Colonic mucosa (tissue), 4 donors: ENCODE data around the gene ODAD2. TPM values are rescaled to one million over a fixed set of nuclear protein-coding genes. Genes with fewer than 3 reads are reported as not detected.
A peak's percentile ranks its signal among the peaks of the same experiment; 100 is the strongest.

Experiments
- DNase-seq: peaks from one replicate; pipeline ENCODE4 v3.0.0-alpha.2; 2020
- H3K27ac ChIP-seq: fragments of 200-600 bp; one replicate; pipeline ENCODE4 v1.8.0; 2021
- H3K27me3 ChIP-seq: fragments of 200-600 bp; one replicate; pipeline ENCODE4 v1.8.0; 2021
- H3K36me3 ChIP-seq: fragments of 200-600 bp; one replicate; pipeline ENCODE4 v1.8.0; 2021
- H3K4me1 ChIP-seq: fragments of 200-600 bp; one replicate; pipeline ENCODE4 v1.8.0; 2021; ENCODE audit warnings: mild to moderate bottlenecking
- H3K4me3 ChIP-seq: fragments of 200-600 bp; one replicate; pipeline ENCODE4 v1.8.0; 2021
- H3K9ac ChIP-seq, 2 donors: one replicate each; pipeline ENCODE4 v1.7.0; 2013; ENCODE audit warnings: control low read depth in 2 of 2, low read depth in 2 of 2, low read length in 2 of 2
- H3K9me3 ChIP-seq: fragments of 200-600 bp; one replicate; pipeline ENCODE4 v1.8.0; 2021
- intact Hi-C: fragments of 100-400 bp; cut with DNase I; formaldehyde crosslinking; loops from one replicate; pipeline ENCODE4 v1.14.1; 2022
- total RNA-seq, 2 donors: library from RNA; stranded (reverse); fragmentation: NEBNext Ultra II Directional in 1 of 2; extraction: Animal tissue kit (Norgen Biotek cat#: 25700) in 1 of 2; gene quantifications; one replicate each; pipeline ENCODE4 v1.2.1, GENCODE V29; 2021
- TF ChIP-seq, protein P1 (sequence below): fragments of 200-600 bp; IDR thresholded peaks from one replicate; pipeline ENCODE4 v1.8.0; 2022; ENCODE audit warnings: antibody characterized with exemption, mild to moderate bottlenecking
- donor health status: healthy.
- donor health status: DM: no; HTN: no; CAD: no.
- donor health status: DM: no; HTN: no; CAD: no.

Gene ODAD2
- total RNA-seq, 2 donors from 2014 or later = 0.61 TPM; not detected in 1

GRCh38 chr10:27805180-27805579, 193.7 kb downstream of the ODAD2 start:
- Histone ChIP-seq H3K27me3 (no peaks in the 10 kb centered on the region), H3K27ac (no peak overlapping the region), H3K36me3 (no peaks in the 10 kb centered on the region), H3K4me3 (no peak overlapping the region), H3K9ac (no peak overlapping the region), H3K9me3 (no peaks in the 10 kb centered on the region), H3K4me1 (no peaks in the 10 kb centered on the region)
- TF ChIP-seq, protein P1, sequence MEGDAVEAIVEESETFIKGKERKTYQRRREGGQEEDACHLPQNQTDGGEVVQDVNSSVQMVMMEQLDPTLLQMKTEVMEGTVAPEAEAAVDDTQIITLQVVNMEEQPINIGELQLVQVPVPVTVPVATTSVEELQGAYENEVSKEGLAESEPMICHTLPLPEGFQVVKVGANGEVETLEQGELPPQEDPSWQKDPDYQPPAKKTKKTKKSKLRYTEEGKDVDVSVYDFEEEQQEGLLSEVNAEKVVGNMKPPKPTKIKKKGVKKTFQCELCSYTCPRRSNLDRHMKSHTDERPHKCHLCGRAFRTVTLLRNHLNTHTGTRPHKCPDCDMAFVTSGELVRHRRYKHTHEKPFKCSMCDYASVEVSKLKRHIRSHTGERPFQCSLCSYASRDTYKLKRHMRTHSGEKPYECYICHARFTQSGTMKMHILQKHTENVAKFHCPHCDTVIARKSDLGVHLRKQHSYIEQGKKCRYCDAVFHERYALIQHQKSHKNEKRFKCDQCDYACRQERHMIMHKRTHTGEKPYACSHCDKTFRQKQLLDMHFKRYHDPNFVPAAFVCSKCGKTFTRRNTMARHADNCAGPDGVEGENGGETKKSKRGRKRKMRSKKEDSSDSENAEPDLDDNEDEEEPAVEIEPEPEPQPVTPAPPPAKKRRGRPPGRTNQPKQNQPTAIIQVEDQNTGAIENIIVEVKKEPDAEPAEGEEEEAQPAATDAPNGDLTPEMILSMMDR = no peak
- intact Hi-C loops = no loop called here
- no peak for DNase-seq

GRCh38 chr10:27804136-27804535, 194.7 kb downstream of the ODAD2 start:
- no peak for DNase-seq
- Histone ChIP-seq H3K9me3 (no peaks in the 10 kb centered on the region), H3K27me3 (no peaks in the 10 kb centered on the region), H3K4me1 (no peaks in the 10 kb centered on the region), H3K9ac (no peak overlapping the region), H3K27ac (no peak overlapping the region), H3K4me3 (no peak overlapping the region), H3K36me3 (no peaks in the 10 kb centered on the region)
- TF ChIP-seq, protein P1 = no peak
- intact Hi-C loops = no loop called here

DNA sequence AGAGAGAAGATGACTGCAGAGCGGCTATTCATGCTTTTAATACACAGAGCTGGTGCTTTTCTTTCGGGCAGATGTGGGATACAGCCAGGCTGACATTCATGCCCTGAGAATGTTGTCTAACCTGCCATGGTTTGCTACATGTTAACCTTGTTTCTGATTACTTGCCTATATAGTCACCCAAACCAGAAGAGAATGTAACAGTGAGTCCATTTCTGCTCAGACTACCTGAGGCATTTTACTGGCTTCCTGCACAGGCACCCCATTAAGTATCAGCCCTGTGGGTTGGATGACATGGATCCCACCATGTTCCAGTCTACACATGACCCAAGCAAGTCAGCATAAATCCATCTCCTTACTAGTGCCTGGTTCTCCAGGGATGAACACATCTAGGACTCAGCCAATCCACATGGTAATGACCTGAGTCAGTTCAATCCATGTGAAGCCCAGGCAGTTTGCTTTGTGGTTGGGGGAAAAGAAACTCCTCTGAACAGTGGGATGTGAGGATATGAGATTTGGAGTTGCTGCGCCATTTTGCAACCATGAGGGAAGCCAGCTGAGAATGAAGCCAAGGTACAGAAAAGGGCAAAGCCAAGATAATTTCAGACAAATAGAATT, 197.6 kb downstream of the ODAD2 start:
- Histone ChIP-seq H3K36me3 (no peaks in the 10 kb centered on the region), H3K27me3 (no peaks in the 10 kb centered on the region), H3K4me3 (no peak overlapping the region), H3K27ac (no peak overlapping the region), H3K9me3 (no peaks in the 10 kb centered on the region), H3K9ac (no peak overlapping the region), H3K4me1 (no peaks in the 10 kb centered on the region)
- TF ChIP-seq, protein P1 = no peak
- DNase-seq = no peak
- intact Hi-C loops = no loop called here

GRCh38 chr10:27799046-27799445, 199.8 kb downstream of the ODAD2 start:
- H3K9me3 ChIP-seq = no peaks in the 10 kb centered on the region
- intact Hi-C loops = no loop called here
- no peak for DNase-seq
- H3K27me3 ChIP-seq = no peaks in the 10 kb centered on the region
- no peak overlapping the region for H3K4me3 ChIP-seq
- TF ChIP-seq, protein P1 = no peak
- no peak overlapping the region for H3K9ac ChIP-seq
- no peak overlapping the region for H3K27ac ChIP-seq
- no peaks in the 10 kb centered on the region for H3K36me3 ChIP-seq
- no peaks in the 10 kb centered on the region for H3K4me1 ChIP-seq

DNA sequence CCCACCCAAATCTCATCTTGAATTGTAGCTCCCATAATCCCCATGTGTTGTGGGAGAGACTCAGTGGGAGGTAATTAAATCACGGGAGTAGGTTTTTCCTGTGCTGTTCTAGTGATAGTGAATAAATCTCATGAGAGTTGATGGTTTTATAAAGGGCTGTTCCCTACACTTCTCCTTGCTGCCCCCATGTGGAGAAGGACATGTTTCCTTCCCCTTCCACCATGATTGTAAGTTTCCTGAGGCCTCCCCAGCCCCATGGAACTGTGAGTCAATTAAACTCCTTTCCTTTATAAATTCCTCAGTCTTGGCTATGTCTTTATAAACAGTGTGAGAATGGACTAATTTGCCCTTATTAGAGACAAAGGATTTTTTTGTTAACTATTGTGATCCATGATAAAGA, 204.7 kb downstream of the ODAD2 start:
- no peaks in the 10 kb centered on the region for H3K27me3 ChIP-seq
- H3K4me1 ChIP-seq = no peaks in the 10 kb centered on the region
- TF ChIP-seq, protein P1 = no peak
- peak; percentile 22 for DNase-seq
- H3K27ac ChIP-seq = no peak overlapping the region
- no peaks in the 10 kb centered on the region for H3K9me3 ChIP-seq
- no peak overlapping the region for H3K4me3 ChIP-seq
- no peak overlapping the region for H3K9ac ChIP-seq
- H3K36me3 ChIP-seq = no peaks in the 10 kb centered on the region
- intact Hi-C loops = no loop called here
